SK-N-SH (cell line): Measurements from ENCODE around the gene CDH2. TPM values are rescaled to one million over a fixed set of nuclear protein-coding genes. Genes with fewer than 3 reads are reported as not detected.
A peak's percentile ranks its signal among the peaks of the same experiment; 100 is the strongest.

Experiments
- CTCF ChIA-PET: fragments of 300-600, 350-600 bp; formaldehyde crosslinking; extraction: SDS; loops from one replicate; lab custom pipeline; 2021; lab: Yijun Ruan, JAX
- POLR2A ChIA-PET: fragments of 350-600 bp; sonication (Branson Sonifier 250); formaldehyde crosslinking; extraction: SDS; loops from one replicate; lab custom pipeline; 2020; ENCODE audit warnings: antibody characterized with exemption, inconsistent platforms; lab: Yijun Ruan, JAX
- DNase-seq: peaks from one replicate; pipeline ENCODE4 v3.0.0; 2012
- H2AFZ ChIP-seq: fragments of 200-600 bp; sonication (generic); 2 replicates; pipeline ENCODE4 v1.8.1; 2016; ENCODE audit warnings: antibody characterized with exemption, mild to moderate bottlenecking, low read depth
- H3F3A ChIP-seq: fragments of 200-600 bp; sonication (generic); replicated peaks from 2 replicates; pipeline ENCODE3; 2016; ENCODE audit warnings: antibody characterized with exemption, mild to moderate bottlenecking; ENCODE audit not compliant: insufficient read depth
- H3K27ac ChIP-seq, 2 experiments: fragments of 200-500 bp in 1 of 2; fragments of 200-600 bp in 1 of 2; sonication (Bioruptor generic) in 1 of 2; sonication (generic), shearing (Covaris generic) in 1 of 2; 2 replicates each; pipeline versions ENCODE4 v1.5.1 to v1.6.1; 2014 to 2016; ENCODE audit warnings: low read depth in 2 of 2, inconsistent platforms in 1 of 2, low read length in 1 of 2, mild to moderate bottlenecking in 1 of 2, mixed read lengths in 1 of 2
- H3K27me3 ChIP-seq: fragments of 200-600 bp; sonication (generic), shearing (Covaris generic); 2 replicates; pipeline ENCODE4 v1.6.1; 2016; ENCODE audit warnings: mixed run types; ENCODE audit not compliant: insufficient read depth
- H3K36me3 ChIP-seq, 2 experiments: fragments of 200-500 bp in 1 of 2; fragments of 200-600 bp in 1 of 2; sonication (Bioruptor generic) in 1 of 2; sonication (generic) in 1 of 2; replicated peaks in 1 of 2; 2 replicates each; pipeline versions ENCODE3 to v1.5.1; 2014 to 2016; ENCODE audit warnings: low read length in 1 of 2, mild to moderate bottlenecking in 1 of 2; ENCODE audit not compliant: insufficient read depth in 2 of 2, control insufficient read depth in 1 of 2
- H3K4me1 ChIP-seq, 2 experiments: fragments of 200-500 bp in 1 of 2; fragments of 200-600 bp in 1 of 2; sonication (Bioruptor generic) in 1 of 2; sonication (generic), shearing (Covaris generic) in 1 of 2; 2 replicates each; pipeline versions ENCODE4 v1.5.1 to v1.6.1; 2014 to 2016; ENCODE audit warnings: low read depth in 1 of 2, low read length in 1 of 2, mixed run types in 1 of 2; ENCODE audit not compliant: insufficient read depth in 2 of 2, control insufficient read depth in 1 of 2
- H3K4me2 ChIP-seq: fragments of 200-600 bp; sonication (generic), shearing (Covaris generic); 2 replicates; pipeline ENCODE4 v1.6.1; 2017; ENCODE audit warnings: mixed run types
- H3K4me3 ChIP-seq, 2 experiments: fragments of 200-500 bp in 1 of 2; fragments of 200-600 bp in 1 of 2; sonication (Bioruptor generic) in 1 of 2; sonication (generic), shearing (Covaris generic) in 1 of 2; 2 replicates each; pipeline versions ENCODE4 v1.5.1 to v1.8.1; 2014 to 2016; ENCODE audit warnings: low read depth in 2 of 2, inconsistent platforms in 1 of 2, low read length in 1 of 2, mild to moderate bottlenecking in 1 of 2, mixed read lengths in 1 of 2, moderate library complexity in 1 of 2
- H3K79me2 ChIP-seq: fragments of 200-600 bp; sonication (generic); 2 replicates; pipeline ENCODE4 v1.8.1; 2017; ENCODE audit warnings: mild to moderate bottlenecking; ENCODE audit not compliant: insufficient read depth
- H3K9ac ChIP-seq: fragments of 200-600 bp; sonication (generic); 2 replicates; pipeline ENCODE4 v1.6.1; 2017; ENCODE audit warnings: mixed run types
- H3K9me2 ChIP-seq: fragments of 200-600 bp; sonication (generic); 2 replicates; pipeline ENCODE4 v1.6.1; 2017; ENCODE audit warnings: mixed run types
- H3K9me3 ChIP-seq: fragments of 200-600 bp; sonication (generic); 2 replicates; pipeline ENCODE4 v1.6.1; 2017; ENCODE audit warnings: mixed run types, mild to moderate bottlenecking, moderate library complexity
- H4K20me1 ChIP-seq: fragments of 200-600 bp; sonication (generic); 2 replicates; pipeline ENCODE4 v1.6.1; 2017; ENCODE audit warnings: mild to moderate bottlenecking, mixed run types; ENCODE audit not compliant: insufficient read depth
- ELF1 ChIP-seq: IDR thresholded peaks from 2 replicates; pipeline ENCODE4 v1.4.0; 2012
- EP300 ChIP-seq, 2 experiments: IDR thresholded peaks; 2 replicates each; pipeline versions ENCODE4 v1.4.0 to v1.6.1; 2012; ENCODE audit warnings: borderline replicate concordance in 1 of 2, low read depth in 1 of 2, low read length in 1 of 2
- FOXJ3 ChIP-seq: sonication (generic); formaldehyde crosslinking; IDR thresholded peaks from 2 replicates; pipeline ENCODE4 v1.5.1; 2020; ENCODE audit warnings: mild to moderate bottlenecking, missing genetic modification reagents
- GABPA ChIP-seq: IDR thresholded peaks from 2 replicates; pipeline ENCODE4 v1.4.0; 2012; ENCODE audit warnings: low read depth, mild to moderate bottlenecking
- GATA2 ChIP-seq: sonication (generic); formaldehyde crosslinking; IDR thresholded peaks from 2 replicates; pipeline ENCODE4 v1.5.0; 2020; ENCODE audit warnings: mild to moderate bottlenecking, missing genetic modification reagents
- JUND ChIP-seq: IDR thresholded peaks from 2 replicates; pipeline ENCODE4 v1.4.0; 2012
- NFIC ChIP-seq: IDR thresholded peaks from 2 replicates; pipeline ENCODE4 v1.4.0; 2012; ENCODE audit warnings: borderline replicate concordance
- NRF1 ChIP-seq: IDR thresholded peaks from 2 replicates; pipeline ENCODE4 v1.6.1; 2012; ENCODE audit warnings: low read depth, mild to moderate bottlenecking, low read length
- RXRA ChIP-seq: IDR thresholded peaks from 2 replicates; pipeline ENCODE4 v1.4.0; 2012; ENCODE audit warnings: low read depth, mild to moderate bottlenecking, borderline replicate concordance
- SMC3 ChIP-seq: IDR thresholded peaks from 2 replicates; pipeline ENCODE4 v1.6.1; 2012; ENCODE audit warnings: low read depth, low read length, improper control_type of control experiment
- TAF1 ChIP-seq: IDR thresholded peaks from 2 replicates; pipeline ENCODE4 v1.6.1; 2012; ENCODE audit warnings: low read depth, mild to moderate bottlenecking, low read length, moderate library complexity, borderline replicate concordance
- TCF12 ChIP-seq: IDR thresholded peaks from 2 replicates; pipeline ENCODE4 v1.4.0; 2012
- TEAD4 ChIP-seq: IDR thresholded peaks from 2 replicates; pipeline ENCODE4 v1.4.0; 2012; ENCODE audit warnings: mild to moderate bottlenecking, borderline replicate concordance; ENCODE audit not compliant: insufficient read depth
- YY1 ChIP-seq: IDR thresholded peaks from 2 replicates; pipeline ENCODE4 v1.4.0; 2012; ENCODE audit warnings: low read depth, mild to moderate bottlenecking
- WGBS: methylation state at CpG from one replicate; pipeline ENCODE4 v1.1.6; 2017; ENCODE audit warnings: low lambda C conversion rate; 5-methylcytosine and 5-hydroxymethylcytosine counted together
- polyA plus RNA-seq, 3 experiments: library from polyadenylated mRNA; depleted of rRNA; stranded (reverse); fragments of >200 nt; gene quantifications; 2 replicates each; pipeline ENCODE4 v1.2.3, GENCODE V29; 2012
- TF ChIP-seq, protein P1 (sequence below): IDR thresholded peaks from 2 replicates; pipeline ENCODE4; 2012
- TF ChIP-seq, protein P2 (sequence below): IDR thresholded peaks from 2 replicates; pipeline ENCODE4 v1.4.0; 2012; ENCODE audit warnings: low read depth
- TF ChIP-seq, protein P3 (sequence below): fragments of 150-350 bp; IDR thresholded peaks from 2 replicates; pipeline ENCODE4 v1.6.1; 2017; ENCODE audit warnings: antibody characterized with exemption, low read length, low read depth, borderline replicate concordance
- TF ChIP-seq, protein P4 (sequence below): fragments of 150-350 bp; IDR thresholded peaks from 2 replicates; pipeline ENCODE4 v1.6.1; 2016; ENCODE audit warnings: mild to moderate bottlenecking, low read depth, low read length

Gene CDH2
- polyA plus RNA-seq, 1 of the 3 experiments (the other 2 are of a cell fraction) = 146 TPM

DNA sequence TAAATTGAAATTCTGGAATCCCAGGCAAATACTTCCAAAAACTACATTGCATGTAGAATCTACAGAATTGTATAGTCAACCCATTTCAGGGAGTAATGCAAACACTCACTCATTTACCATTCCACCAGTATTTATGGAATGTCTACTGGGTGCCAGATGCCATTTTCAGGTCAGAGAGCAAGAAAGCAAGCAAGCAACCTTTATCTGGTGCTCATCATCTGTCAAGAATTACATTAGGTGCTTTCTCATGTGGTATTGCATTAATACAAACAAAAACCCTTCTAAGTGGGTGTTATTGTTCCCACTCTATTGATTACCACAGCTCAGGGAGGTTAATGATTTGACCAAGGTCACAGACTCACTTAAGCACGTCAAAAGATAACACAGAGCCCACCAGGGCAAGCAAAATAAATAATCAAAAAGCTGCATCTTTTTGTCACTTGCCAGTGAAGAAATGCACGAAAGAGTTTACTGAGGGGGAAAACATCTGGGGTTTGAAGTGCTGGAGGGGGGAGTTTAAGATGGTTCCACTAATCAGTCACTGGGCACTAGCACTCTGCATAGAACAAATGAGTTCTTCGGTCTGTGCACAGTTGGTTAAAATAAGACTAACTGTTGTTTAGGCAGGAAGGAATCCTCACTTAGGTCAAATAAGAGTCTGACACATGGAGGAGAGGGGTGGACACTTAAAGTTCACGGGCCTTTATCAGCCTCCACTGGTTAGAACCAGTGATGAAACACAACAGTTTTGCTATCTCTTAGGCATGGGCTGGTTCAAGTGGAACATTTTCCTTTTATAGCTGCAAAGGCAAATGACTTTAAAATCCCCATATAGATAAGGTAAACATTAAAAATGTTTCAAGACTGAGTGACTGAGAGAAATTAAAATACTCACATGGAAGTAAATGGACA, 208.8 kb downstream of the CDH2 start:
- ChIA-PET CTCF (interaction anchor here (0.6 kb wide), 1 partner anchor 27 kb away, joined by 3 read pairs; no protein-coding TSS in a partner anchor), POLR2A (no interaction called here)
- no peak overlapping the region for H3K4me2 ChIP-seq
- H3K36me3 ChIP-seq = peaks cover 52 to 84% of the 10 kb centered on the region in 2 experiments
- no peak overlapping the region for H2AFZ ChIP-seq
- no peaks in the 10 kb centered on the region for H3K9me3 ChIP-seq
- H3K4me1 ChIP-seq = peaks cover 2 to 8% of the 10 kb centered on the region in 2 experiments; a peak in 2 of 4 replicates
- H3K79me2 ChIP-seq = peaks cover 51% of the 10 kb centered on the region
- DNase-seq = no peak
- no peaks in the 10 kb centered on the region for H4K20me1 ChIP-seq
- H3F3A ChIP-seq = peaks cover 27% of the 10 kb centered on the region
- H3K9ac ChIP-seq = no peak overlapping the region
- no peak overlapping the region for H3K4me3 ChIP-seq
- no peaks in the 10 kb centered on the region for H3K9me2 ChIP-seq
- peak overlapping the region in 1 of 2 experiments; percentile 47; a peak in 1 of 4 replicates for H3K27ac ChIP-seq
- no peaks in the 10 kb centered on the region for H3K27me3 ChIP-seq
- 81% methylated on average over 4 of the region's 4 CpGs for WGBS
- TF ChIP-seq TCF12 (peak; percentile 78), JUND (peak; percentile 24; the same call in 1 of the 2 replicates), ELF1 (no peak), TEAD4 (no peak), NRF1 (no peak), NFIC (no peak; the same call in 1 of the 2 replicates), RXRA (0 out of 2 replicates have a peak, but pooled peaks have one; percentile 11)
- TF ChIP-seq, protein P1, sequence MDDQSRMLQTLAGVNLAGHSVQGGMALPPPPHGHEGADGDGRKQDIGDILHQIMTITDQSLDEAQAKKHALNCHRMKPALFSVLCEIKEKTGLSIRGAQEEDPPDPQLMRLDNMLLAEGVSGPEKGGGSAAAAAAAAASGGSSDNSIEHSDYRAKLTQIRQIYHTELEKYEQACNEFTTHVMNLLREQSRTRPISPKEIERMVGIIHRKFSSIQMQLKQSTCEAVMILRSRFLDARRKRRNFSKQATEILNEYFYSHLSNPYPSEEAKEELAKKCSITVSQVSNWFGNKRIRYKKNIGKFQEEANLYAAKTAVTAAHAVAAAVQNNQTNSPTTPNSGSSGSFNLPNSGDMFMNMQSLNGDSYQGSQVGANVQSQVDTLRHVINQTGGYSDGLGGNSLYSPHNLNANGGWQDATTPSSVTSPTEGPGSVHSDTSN = peak; percentile 51; the same call in 1 of the 2 replicates
- TF ChIP-seq, protein P2, sequence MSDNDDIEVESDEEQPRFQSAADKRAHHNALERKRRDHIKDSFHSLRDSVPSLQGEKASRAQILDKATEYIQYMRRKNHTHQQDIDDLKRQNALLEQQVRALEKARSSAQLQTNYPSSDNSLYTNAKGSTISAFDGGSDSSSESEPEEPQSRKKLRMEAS = no peak
- TF ChIP-seq, protein P3, sequence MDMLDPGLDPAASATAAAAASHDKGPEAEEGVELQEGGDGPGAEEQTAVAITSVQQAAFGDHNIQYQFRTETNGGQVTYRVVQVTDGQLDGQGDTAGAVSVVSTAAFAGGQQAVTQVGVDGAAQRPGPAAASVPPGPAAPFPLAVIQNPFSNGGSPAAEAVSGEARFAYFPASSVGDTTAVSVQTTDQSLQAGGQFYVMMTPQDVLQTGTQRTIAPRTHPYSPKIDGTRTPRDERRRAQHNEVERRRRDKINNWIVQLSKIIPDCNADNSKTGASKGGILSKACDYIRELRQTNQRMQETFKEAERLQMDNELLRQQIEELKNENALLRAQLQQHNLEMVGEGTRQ = no peak
- TF ChIP-seq, protein P4, sequence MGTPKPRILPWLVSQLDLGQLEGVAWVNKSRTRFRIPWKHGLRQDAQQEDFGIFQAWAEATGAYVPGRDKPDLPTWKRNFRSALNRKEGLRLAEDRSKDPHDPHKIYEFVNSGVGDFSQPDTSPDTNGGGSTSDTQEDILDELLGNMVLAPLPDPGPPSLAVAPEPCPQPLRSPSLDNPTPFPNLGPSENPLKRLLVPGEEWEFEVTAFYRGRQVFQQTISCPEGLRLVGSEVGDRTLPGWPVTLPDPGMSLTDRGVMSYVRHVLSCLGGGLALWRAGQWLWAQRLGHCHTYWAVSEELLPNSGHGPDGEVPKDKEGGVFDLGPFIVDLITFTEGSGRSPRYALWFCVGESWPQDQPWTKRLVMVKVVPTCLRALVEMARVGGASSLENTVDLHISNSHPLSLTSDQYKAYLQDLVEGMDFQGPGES = no peak

DNA sequence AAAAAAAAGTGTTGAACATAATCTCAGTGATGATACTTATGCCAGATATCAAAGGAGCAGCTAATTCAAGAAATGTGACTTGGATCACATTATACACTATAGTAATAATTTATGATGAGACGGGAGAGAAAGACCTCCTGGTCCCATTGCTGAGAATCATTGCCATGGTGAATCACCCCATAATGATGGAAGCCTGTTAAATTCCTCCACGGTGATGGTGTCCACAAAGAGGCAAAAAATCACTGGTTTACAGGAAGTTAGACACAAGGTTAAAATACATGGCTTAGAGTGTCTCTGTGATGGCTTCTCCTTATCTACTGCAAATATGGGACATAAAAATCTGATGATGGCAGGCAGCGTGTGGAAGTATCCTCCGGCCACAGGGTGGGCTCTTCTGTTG, 210.0 kb downstream of the CDH2 start:
- DNase-seq = no peak

More for the DNA sequence above, 210.0 kb downstream of the CDH2 start:
- Histone ChIP-seq H3K27me3 (no peaks in the 10 kb centered on the region), H3K4me1 (peaks cover 2 to 8% of the 10 kb centered on the region in 2 experiments; a peak in 2 of 4 replicates), H3K79me2 (peaks cover 58% of the 10 kb centered on the region), H3F3A (peaks cover 28% of the 10 kb centered on the region), H3K36me3 (peaks cover 60 to 84% of the 10 kb centered on the region in 2 experiments), H3K9me3 (no peaks in the 10 kb centered on the region), H4K20me1 (no peaks in the 10 kb centered on the region), H2AFZ (no peak overlapping the region), H3K9ac (no peak overlapping the region), H3K9me2 (no peaks in the 10 kb centered on the region), H3K27ac (no peak overlapping the region), H3K4me3 (no peak overlapping the region), H3K4me2 (no peak overlapping the region)
- TF ChIP-seq SMC3 (no peak), YY1 (no peak), TCF12 (no peak), EP300 (IDR thresholded peaks at IDR 0.05; ENCODE audit: borderline replicate concordance in 1 of 2, low read depth in 1 of 2, low read length in 1 of 2) (no peak), NRF1 (no peak), FOXJ3 (CRISPR knock-in tag) (no peak), TAF1 (no peak), GABPA (no peak), GATA2 (CRISPR knock-in tag) (no peak)
- TF ChIP-seq, protein P3 = no peak
- TF ChIP-seq, protein P1 = no peak
- 92% methylated on average over 4 of the region's 4 CpGs for WGBS
- CTCF ChIA-PET = no interaction called here
- POLR2A ChIA-PET = no interaction called here
